SKM-1 treated with dmso at 0.1 percent for 144 hours (cell line): Measurements from ENCODE around the gene KCNQ1.

ENCODE experiments used
- DNase-seq: peaks from one replicate; lab custom pipeline; 2025; ENCODE audit not compliant: unreplicated experiment; lab: John Stamatoyannopoulos, UW

KCNQ1 gene

GRCh38 chr11:2752923-2753322 lies 308.1 kb downstream of the KCNQ1 start:
- DNase-seq: no peak

- DNase-seq: no peak
These were observed 309.2 kb downstream of the KCNQ1 start for GRCh38 chr11:2754008-2754407.

- no peak for DNase-seq
These were observed 310.3 kb downstream of the KCNQ1 start for GRCh38 chr11:2755071-2755470.

- no peak for DNase-seq
These were observed 313.9 kb downstream of the KCNQ1 start for GRCh38 chr11:2758751-2759150.

- DNase-seq: no peak
These were observed 314.7 kb downstream of the KCNQ1 start for GRCh38 chr11:2759228-2760195.

- DNase-seq: no peak
These were observed 315.5 kb downstream of the KCNQ1 start for GRCh38 chr11:2760196-2760871.

- DNase-seq: no peak
These were observed 316.6 kb downstream of the KCNQ1 start for GRCh38 chr11:2761131-2762030.

GRCh38 chr11:2762031-2762380 lies 317.2 kb downstream of the KCNQ1 start:
- no peak for DNase-seq

- no peak for DNase-seq
These were observed 317.6 kb downstream of the KCNQ1 start for GRCh38 chr11:2762451-2762850.

- DNase-seq: no peak
These were observed 319.2 kb downstream of the KCNQ1 start for GRCh38 chr11:2763984-2764383.

- DNase-seq: no peak
These were observed 320.7 kb downstream of the KCNQ1 start for GRCh38 chr11:2765491-2765890.

- DNase-seq: no peak
These were observed 321.4 kb downstream of the KCNQ1 start for GRCh38 chr11:2766166-2766565.

GRCh38 chr11:2767071-2767470 lies 322.3 kb downstream of the KCNQ1 start:
- no peak for DNase-seq

GRCh38 chr11:2767801-2768200 lies 323.0 kb downstream of the KCNQ1 start:
- DNase-seq: no peak

- DNase-seq: no peak
These were observed 323.9 kb downstream of the KCNQ1 start for GRCh38 chr11:2768471-2769408.

GRCh38 chr11:2769409-2770095 lies 324.7 kb downstream of the KCNQ1 start:
- DNase-seq: no peak

GRCh38 chr11:2770096-2770751 lies 325.4 kb downstream of the KCNQ1 start:
- no peak for DNase-seq

- no peak for DNase-seq
These were observed 326.0 kb downstream of the KCNQ1 start for GRCh38 chr11:2770761-2771301.
